Measurements from ENCODE around the gene HEATR5A.
"Not testable (repeated sequence)": the region's sequence is repeated elsewhere in the genome, so short reads cannot be mapped to it uniquely, and the experiment has no call there.

The HEATR5A gene

DNA sequence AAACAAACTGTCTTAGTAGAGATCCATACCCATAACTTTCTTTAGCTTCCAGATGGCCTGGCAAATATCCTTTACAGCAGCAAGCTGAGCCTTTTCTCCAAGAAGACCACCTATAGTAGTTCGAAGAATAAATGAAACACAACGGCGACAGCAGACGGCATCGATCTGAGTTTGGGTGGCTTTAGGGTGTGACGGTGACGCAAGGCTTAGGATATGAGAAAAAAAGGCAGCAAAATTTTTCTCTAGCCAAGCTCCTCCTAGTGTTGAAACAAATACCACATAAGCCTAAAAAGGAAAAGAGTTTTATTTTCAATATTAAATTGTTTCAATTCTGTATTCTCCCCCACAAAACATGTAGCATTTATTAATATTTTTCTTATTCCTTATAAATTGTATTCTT, 33.3 kb downstream of the HEATR5A start:
- no peak for DNase-seq

DNA sequence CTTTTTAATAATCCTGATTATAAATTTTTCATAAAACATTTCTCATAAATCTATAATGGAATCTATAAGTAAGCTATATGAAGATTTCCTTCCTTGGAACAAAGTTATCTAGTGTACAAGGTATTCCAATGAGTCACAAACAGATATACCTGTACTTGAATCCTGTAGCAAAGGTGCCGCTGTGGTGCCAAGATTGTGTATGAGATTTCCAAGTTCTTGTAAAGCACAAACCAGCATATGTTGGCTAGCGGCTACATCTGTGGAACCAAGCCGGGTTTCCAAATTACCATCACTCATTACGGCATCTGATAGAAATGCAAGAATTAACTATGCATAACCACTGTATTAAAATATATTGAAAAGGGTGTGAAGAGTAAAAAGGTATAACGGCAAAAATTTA, 34.1 kb downstream of the HEATR5A start:
- DNase-seq: no peak

DNA sequence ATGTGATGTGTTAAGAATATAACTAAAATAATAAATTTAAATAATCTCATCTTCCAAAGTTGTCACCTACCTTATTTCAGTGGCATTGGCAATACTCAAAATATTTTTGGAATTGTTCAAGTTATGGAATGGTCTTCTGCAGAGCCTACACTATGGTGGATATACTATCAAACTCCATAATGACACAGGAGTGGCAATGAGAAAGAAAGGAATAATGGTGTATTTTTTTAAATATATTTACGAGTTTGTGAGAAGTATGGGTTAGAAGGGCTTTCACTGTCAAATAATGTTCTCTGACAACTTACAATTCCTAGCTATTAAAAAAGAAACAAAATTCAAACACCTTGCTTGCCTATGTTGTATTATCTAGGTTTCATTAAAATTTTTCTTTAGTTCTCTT, 38.1 kb downstream of the HEATR5A start:
- DNase-seq: no peak

DNA sequence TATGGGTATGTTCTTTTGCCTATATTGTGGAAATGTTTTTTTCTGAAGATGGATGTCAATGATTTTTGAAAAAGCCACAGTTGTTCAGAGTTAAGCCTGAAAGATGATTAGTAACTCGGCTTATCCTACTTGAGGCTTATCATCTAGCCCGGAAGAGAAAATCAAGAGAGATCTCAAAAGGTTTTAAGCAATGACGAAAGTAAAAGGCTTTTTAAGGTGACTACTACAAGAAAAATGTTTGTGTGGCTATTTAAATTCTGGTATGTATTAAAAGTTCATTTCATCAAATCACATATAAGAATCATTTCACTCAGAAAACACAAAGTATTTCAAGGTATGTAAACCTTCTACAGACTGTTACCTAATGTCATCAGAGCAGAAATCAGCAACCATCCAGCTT, 40.2 kb downstream of the HEATR5A start:
- no peak for DNase-seq

DNA sequence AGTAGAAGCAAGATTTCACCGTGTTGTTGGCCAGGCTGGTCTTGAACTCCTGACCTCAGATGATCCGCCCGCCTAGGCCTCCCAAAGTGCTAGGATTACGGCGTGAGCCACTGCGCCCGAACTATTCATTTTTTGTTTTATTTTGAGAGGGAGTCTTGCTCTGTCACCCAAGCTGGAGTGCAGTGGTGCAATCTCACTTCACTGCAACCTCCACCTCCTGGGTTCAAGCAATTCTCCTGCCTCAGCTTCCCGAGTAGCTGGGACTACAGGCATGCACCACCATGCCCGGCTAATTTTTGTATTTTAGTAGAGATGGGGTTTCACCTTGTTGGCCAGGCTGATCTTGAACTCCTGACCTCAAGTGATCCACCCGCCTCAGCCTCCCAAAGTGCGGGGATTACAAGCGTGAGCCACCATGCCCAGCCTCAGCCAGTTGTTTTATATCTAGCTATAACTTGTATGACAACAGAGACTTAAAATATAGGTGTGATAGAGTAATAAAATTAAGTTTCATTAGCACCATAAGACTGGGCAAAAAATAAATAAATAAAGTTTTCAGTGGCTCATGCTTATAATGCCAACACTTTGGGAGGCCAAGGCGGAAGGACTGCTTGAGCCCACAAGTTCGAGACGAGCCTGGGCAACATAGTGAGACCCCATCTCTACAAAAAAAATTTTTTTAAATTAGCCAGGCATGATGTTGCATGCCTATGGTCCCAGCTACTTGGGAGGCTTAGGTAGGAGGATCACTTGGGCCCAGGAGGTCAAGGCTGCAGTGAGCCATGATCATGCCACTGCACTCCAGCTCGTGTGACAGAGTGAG, 41.0 kb downstream of the HEATR5A start:
- not testable (repeated sequence) for DNase-seq

DNA sequence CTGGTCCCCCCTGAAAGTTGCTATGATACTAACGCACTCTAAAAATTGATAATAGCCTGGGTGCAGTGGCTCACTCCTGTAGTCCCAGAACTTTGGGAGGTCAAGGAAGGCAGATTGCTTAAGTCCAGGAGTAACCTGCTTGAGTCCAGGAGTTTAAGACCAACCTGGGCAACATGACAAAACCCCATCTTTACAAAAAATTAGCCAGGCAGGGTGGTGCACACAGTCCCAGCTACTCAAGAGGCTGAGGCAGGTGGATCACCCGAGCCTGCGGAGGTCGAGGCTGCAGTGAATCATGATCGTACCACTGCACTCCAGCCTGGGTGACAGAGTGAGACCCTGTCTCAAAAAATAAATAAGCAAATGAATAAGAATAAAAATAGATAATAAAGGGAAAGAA, 42.9 kb downstream of the HEATR5A start:
- DNase-seq: no peak

DNA sequence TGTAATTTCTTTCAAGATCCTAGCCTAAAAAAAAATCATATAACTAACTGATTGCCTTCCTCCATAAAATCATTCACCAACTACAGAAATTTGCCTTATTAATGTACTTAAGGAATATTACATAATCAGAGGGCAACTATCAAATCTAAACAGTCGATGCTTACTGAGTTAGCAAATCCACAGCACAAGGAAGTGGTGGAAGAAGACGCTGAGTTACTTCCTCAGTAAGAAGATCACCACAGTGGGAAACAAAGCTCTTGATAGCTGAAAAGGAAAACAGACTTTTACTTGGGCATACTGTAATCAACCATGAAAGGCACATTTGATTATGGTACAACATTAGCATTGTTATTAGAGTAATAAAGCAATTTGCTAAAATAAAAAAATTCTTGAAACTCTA, 48.7 kb downstream of the HEATR5A start:
- no peak for DNase-seq

DNA sequence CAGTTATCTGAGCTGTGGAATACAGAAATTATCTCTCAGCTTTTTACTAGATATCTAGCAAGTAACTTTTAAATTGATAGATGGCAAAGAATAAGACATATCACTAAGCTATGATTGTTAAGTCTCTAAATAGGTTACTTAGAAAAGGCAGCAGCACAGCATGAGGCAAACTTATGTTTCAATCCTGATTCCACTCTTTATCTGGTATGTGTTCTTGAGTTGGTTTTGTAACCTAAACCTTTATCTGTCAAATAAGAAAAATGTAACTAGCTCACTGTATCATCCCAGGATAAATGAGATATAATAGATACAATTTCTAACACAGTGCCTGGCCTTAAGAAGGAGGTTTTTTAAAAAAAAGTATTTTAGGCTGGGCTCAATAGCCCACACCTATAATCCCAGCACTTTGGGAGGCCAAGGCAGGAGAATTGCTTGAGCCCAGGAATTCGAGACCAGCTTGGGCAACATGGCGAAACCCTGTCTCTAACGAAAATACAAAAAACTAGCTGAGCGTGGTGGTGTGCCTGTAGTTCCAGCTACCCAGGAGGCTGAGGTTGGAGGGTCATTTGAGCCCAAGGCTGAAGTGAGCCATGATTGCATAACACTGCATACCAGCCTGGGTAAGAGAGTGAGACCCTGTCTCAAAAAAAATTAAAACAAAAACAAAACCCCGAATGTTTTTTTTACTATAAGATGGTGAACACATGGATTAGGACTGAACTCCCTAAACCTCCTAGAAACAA, 56.8 kb downstream of the HEATR5A start:
- DNase-seq: no peak

DNA sequence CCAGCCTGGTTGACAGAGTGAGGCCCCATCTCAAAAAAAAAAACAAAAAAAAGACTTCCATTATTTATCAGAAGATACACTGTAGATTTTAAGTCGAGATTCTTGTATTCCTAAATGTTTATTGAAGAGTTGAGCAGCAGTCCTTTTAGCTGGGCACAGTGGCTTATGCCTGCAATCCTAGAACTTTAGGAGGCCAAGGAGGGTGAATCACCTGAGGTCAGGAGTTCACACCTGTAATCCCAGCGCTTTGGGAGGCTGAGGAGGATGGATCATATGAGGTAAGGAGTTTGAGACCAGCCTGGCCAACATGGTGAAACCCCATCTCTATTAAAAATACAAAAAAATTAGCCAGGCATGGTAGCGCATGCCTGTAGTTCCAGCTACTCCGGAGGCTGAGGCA, 57.6 kb downstream of the HEATR5A start:
- DNase-seq: no peak

DNA sequence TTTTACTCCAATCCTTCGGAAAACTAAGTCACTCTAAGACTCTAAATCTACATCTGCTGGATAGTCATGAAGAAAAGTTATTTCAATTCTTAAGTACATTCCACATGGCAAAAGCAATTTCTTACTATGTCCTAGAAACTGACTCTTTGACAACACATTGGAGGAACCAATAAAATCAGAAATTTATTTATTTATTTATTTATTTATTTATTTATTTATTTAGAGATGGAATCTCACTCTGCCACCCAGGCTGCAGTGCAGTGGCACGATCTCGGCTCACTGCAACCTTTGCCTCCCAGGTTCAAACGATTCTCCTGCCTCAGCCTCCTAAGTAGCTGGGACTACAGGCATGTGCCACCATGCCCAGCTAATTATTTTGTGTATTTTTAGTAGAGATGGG, 58.6 kb downstream of the HEATR5A start:
- not testable (repeated sequence) for DNase-seq

DNA sequence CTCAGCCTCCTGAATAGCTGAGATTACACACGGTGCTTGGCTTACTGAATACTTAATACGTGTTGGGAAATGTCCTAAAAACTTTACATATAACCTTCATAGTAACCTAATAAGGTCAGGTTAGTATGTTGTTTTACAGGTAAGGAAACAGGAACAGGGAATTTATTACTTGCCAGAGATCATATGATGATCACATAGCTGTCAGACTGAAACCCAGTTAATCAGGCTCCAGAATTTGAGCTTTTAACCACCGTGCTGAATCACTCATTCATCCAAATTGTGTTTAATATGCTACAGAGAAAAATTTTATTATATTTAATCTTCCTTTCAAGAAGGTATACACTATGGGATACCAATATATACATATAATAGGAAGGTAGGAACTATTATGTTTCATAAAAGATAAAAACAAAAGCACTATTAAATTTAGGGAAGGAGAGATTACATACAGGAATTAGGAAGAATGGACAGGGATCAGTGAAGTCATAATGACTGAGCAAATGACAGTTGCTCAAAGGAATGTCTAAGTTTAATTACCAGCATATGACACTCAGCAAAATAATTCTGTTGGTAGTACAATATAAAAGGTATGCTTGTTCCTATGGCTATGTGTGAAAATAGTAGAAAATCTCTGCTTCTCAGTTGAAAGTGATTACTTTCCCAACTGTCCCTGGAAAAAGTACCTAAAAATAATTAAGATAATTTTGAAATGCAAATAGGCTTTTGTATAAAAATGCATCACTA, 59.3 kb downstream of the HEATR5A start:
- DNase-seq: no peak

DNA sequence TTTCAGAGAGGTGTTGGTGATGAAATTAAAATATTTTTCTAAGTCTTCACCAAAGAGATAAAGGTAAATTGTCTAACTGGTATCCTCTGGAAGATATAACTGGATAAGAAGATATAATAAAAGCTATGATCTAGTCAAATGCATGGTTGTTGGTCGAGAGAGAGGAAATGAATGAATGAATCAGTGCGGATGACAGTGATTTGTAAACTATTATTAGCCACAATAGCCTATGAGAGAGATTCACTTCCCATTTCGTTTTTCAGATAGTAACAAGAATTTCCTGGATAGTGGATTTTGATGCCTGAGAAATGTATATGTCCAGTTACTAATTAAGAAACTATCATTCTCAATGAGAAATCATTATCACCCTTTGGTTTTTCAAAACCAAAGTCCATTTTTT, 63.1 kb downstream of the HEATR5A start:
- no peak for DNase-seq

DNA sequence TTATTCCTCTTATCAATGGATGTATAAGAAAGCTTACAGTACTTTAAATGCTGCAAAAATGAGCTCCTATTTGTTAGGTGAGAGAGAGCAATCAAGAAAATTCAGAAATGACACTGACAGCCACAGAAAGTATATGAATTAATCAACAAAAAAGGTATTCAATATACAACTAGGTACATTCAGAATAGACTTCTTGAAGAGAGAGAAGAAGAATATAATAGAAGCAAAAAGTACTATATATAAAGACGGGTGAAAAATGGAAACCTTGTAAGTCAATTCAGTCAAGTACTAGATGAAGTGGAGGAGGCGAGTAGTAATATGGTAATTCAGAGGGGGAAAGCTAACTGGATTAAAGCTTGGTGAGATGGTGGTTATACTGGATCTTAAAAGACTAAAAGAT, 74.3 kb downstream of the HEATR5A start:
- DNase-seq: no peak

DNA sequence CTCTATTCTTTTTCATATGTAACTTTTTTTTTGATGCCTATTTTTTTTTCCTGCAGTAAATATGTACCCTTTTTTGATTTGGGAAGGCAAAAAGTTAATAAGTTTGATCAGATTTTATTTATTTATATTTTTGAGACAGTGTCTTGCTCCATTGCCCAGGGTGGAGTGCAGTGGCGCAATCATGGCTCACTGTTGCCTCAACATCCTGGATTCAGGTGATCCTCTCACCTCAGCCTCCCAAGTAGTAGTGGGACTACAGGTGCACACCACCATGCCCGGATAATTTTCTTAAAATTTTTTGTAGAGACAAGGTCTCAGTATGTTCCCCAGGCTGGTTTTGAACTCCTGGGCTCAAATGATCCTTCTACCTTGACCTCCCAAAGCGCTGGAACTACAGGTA, 79.1 kb downstream of the HEATR5A start:
- no peak for DNase-seq

DNA sequence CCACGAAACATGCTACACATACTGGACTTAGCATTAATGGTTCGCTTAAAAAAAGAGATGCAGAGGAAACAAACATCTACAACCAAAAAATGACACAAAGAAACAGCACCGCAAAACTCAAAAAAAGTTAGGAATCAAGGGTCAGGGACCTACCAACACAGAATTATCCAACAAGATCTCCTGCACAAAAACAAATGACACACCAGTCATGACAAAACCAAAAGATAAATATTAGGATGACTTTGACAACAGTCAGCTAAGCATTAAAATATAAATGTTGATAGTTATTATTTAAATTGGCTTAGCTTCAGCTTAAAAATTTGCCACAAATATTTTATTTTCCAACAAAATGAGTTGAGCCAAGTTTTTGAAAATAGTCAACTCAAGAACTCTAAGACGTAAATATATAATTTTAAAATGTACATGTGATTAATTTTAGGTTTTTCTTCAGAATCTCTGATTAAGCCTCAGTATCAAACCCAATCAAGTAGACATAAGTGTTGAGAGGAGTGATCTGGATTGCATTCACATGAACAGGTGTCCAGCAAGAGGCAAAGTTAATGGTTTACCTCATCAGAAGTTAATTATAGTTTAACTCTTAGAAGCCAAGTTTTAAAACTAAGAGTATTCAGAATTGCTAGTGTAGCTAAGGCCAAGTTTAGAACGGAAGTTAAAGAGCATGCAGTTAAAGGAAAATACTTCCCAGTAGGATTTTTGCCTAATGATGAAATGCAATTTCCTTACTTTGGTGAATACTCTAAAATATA, 79.9 kb downstream of the HEATR5A start:
- no peak for DNase-seq

DNA sequence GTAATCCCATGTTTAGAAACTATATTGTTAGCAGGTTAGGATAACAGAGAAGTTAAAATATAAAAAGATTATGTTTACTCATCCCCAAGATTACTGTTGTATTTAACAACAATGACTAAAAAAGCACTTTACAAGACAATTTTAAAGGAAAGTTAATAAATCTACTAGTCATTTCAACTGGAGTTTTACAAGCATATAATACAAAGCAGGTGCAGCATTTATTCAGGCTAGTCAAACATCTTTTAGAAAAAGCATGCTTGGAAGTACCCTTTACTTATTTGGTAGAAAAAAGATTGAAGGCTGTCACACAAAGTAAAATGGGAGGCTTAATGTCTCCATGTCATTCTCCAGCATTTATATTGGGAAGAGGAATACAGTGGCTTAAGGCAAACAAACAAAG, 80.6 kb downstream of the HEATR5A start:
- no peak for DNase-seq

DNA sequence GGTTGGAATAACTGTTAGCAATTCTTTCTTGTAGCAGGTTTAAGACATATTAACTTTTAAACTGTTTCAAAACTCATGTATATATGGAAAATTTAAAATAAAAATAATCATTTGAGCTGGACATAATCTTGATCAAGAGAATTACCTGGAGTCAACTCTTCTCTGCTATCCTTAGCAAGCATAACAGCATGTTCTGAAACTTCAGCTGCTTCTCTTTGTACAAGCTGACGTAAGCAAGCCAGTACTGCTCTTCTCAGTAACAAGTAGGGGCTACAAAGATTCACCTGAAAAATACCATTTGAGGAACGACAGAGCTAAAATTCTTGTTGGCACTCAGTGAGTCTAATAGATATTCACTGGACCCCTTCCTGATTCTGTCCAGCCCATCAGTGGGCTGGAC, 83.0 kb downstream of the HEATR5A start:
- DNase-seq: no peak

DNA sequence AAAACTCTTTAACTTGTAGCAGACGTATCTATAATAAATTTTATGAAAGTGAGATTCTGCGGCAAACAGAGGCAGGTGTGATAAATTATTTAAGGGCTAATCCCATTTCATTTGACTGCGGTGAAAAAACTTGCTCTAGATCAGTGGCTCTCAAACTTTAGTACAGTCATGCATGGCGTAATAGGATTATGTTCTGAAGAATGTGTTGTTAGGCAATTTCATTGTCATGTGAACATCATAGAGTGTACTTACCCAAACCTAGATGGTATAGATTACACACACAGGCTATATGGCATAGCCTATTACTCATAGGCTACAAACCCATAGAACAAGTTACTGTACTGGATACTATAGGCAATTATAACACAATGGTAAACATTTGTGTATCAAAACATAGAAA, 83.7 kb downstream of the HEATR5A start:
- DNase-seq: no peak

DNA sequence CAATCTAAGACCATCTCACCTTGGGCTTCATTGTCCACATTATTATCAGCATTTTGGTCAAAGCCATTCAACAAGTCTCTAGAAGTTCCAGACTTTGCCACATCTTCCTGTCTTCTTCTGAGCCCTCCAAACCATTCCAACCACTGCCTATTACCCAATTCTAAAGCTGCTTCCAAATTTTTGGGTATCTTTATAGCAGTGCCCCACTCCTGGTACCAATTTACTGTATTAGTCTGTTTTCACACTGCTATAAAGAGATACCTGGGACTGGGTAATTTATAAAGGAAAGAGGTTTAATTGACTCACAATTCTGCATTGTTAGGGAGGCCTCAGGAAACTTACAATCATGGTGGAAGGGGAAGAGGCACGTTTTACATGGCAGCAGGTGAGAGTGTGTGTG, 89.0 kb downstream of the HEATR5A start:
- DNase-seq: not testable (repeated sequence)

DNA sequence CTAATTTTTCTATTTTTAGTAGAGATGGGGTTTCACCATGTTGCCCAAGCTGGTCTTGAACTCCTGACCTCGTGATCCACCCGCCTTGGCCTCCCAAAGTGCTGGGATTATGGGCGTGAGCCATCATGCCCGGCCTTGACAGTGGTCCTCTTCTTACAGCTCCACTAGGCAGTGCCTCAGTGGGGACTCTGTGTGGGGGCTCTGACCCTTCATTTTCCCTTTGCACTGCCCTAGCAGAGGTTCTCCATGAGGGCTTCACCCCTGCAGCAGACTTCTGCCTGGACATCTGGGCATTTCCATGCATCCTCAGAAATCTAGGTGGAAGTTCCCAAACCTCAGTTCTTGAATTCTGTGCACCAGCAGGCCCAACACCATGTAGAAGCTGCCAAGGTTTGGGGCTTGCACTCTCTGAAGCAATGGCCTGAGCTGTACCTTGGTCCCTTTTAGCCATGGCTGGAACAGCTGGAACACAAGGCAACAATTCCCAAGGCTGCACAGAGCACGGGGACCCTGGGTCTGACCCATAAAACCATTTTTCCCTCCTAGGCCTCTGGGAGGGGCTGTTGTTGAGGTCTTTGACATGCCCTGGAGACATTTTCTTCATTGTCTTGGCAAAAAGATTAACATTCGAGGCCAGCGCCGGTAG, 90.4 kb downstream of the HEATR5A start:
- not testable (repeated sequence) for DNase-seq

DNA sequence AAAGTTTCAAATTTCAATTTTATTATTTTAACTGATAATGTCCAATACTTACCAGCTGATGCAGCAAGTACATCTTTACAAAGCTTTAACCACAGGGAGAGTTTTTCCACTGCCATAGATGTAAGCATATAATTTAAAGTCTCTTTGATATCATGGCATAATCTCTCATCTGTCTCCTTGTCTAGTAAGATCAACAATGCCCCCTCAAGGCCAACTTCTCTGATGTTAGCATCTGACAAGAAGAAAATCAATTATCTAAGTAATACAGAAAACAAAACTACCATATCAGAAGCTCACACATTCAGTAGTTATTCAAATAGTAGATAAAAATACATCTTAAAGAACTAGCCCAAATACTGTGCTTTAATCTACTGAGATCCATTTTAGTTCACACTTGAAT, 94.2 kb downstream of the HEATR5A start:
- peak; percentile 59 for DNase-seq

DNA sequence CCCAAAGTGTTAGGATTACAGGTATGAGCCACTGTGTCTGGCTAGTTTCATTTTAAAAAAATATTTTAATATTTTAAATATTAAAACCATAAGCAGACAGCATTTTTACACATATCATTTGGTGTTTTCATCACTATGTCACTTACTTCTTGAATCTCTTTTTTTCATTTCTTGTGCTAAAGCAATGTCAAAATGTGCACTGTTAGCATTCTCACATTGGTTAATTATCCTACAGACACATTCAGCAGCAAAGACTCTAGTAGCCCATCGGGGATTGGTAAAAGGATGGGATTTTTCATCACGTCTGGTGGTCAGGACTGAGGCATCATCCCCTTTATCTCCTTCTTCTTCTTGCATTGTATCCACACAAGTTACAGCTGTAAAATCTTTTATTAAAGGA, 96.9 kb downstream of the HEATR5A start:
- no peak for DNase-seq

Measured in NCI-H69 (cell line).